ENCODE data around the gene CTPS2. TPM values are rescaled to one million over a fixed set of nuclear protein-coding genes. Genes with fewer than 3 reads are reported as not detected.
"Not testable (repeated sequence)": the region's sequence is repeated elsewhere in the genome, so short reads cannot be mapped to it uniquely, and the experiment has no call there.

Gene CTPS2
- total RNA-seq, 1 experiment from 2014 or later, result 53.8 TPM

DNA sequence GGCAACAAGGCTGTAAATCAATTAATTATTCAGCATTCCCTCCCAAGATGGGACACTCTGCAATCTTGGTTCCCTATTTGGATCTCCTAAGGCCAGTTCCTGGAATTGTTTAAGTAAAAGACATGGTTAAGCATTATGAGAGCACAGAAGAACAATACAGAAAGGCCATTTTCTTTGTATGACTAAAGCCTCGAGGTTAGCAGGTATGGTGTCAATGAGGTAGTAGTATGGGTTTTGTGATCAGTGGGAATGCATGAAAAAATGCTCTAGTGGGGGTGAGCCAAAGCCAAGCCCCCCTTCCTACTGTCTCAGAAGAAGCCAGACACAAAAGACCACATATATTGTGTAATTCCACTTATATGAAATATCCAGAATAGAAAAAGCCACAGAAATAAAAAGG, 124.2 kb downstream of the CTPS2 start:
- DNase-seq, result no peak
- no peaks in the 10 kb centered on the region for H3K27me3 ChIP-seq (ENCODE audit: control insufficient read depth, insufficient read depth, low read length)
- peaks cover 16% of the 10 kb centered on the region for H3K36me3 ChIP-seq (replicated peaks; ENCODE audit: control insufficient read depth, insufficient read depth, low read length)
- H3K4me3 ChIP-seq (ENCODE audit: insufficient read depth, low read depth, low read length), result no peak overlapping the region

- DNase-seq, result no peak
- Histone ChIP-seq H3K4me3 (ENCODE audit: insufficient read depth, low read depth, low read length) (no peak overlapping the region), H3K27me3 (ENCODE audit: control insufficient read depth, insufficient read depth, low read length) (no peaks in the 10 kb centered on the region), H3K36me3 (replicated peaks; ENCODE audit: control insufficient read depth, insufficient read depth, low read length) (peaks cover 20% of the 10 kb centered on the region)
These were observed 124.6 kb downstream of the CTPS2 start for GRCh38 chrX:16587836-16588235.

GRCh38 chrX:16586377-16587112, 125.9 kb downstream of the CTPS2 start:
- DNase-seq, result peak; percentile 48
- H3K27me3 ChIP-seq (ENCODE audit: control insufficient read depth, insufficient read depth, low read length), result no peaks in the 10 kb centered on the region
- peaks cover 27% of the 10 kb centered on the region for H3K36me3 ChIP-seq (replicated peaks; ENCODE audit: control insufficient read depth, insufficient read depth, low read length)
- no peak overlapping the region for H3K4me3 ChIP-seq (ENCODE audit: insufficient read depth, low read depth, low read length)

GRCh38 chrX:16585486-16586376, 126.7 kb downstream of the CTPS2 start:
- Histone ChIP-seq H3K4me3 (ENCODE audit: insufficient read depth, low read depth, low read length) (no peak overlapping the region), H3K36me3 (replicated peaks; ENCODE audit: control insufficient read depth, insufficient read depth, low read length) (peaks cover 30% of the 10 kb centered on the region), H3K27me3 (ENCODE audit: control insufficient read depth, insufficient read depth, low read length) (no peaks in the 10 kb centered on the region)
- DNase-seq, result no peak

DNA sequence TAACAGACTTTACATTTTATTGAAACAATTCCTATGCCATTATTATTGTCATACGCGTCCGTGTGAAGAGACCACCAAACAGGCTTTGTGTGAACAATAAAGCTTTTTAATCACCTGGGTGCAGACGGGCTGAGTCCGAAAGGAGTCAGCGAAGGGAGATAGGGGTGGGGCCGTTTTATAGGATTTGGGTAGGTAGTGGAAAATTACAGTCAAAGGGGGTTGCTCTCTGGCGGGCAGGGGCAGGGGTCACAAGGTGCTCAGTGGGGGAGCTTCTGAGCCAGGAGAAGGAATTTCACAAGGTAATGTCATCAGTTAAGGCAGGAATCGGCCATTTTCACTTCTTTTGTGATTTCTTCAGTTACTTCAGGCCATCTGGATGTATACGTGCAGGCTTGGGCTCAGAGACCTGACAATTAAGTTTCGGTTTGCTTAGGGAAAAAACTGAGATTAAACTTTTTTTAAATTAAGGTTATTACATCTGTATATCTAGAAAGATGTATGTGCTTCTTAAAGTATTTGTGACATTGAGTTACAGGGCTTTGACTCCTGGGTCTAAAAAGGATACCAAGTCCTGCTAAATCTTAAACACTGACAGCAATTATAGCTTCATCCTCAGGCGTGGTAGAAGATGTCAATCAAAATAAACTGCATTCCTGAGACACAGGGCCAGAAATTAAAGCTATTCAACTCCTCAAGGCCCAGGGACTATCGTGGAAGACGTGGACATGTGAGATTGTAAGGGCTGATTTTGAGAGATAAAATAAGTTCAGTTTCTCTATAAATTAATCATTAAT, 132.3 kb downstream of the CTPS2 start:
- Histone ChIP-seq H3K36me3 (replicated peaks; ENCODE audit: control insufficient read depth, insufficient read depth, low read length) (peaks cover 19% of the 10 kb centered on the region), H3K4me3 (ENCODE audit: insufficient read depth, low read depth, low read length) (peak overlapping the region; percentile 16; the same call in 1 of the 2 replicates)
- not testable (repeated sequence) for H3K27me3 ChIP-seq (ENCODE audit: control insufficient read depth, insufficient read depth, low read length); DNase-seq

DNA sequence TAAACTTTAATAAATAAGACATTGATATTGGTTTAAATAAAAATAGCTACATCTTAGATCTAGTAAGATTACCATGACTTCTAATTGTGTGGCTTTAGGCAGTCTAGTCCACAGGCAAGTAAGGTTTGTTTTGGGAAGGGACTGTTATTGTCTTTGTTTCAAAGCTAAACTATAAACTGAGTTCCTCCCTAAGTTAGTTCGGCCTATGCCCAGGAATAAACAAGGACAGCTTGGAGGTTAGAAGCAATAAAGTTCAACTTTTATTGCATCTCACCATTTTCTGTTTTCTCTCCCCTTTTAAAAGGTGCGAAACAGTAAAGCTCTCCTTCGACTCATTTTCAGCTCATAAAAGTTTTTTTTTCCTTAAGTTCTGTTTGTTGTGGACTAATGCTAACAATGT, 133.0 kb downstream of the CTPS2 start:
- H3K27me3 ChIP-seq (ENCODE audit: control insufficient read depth, insufficient read depth, low read length), result no peaks in the 10 kb centered on the region
- peaks cover 19% of the 10 kb centered on the region for H3K36me3 ChIP-seq (replicated peaks; ENCODE audit: control insufficient read depth, insufficient read depth, low read length)
- peak overlapping the region; percentile 54; the same call in 1 of the 2 replicates for H3K4me3 ChIP-seq (ENCODE audit: insufficient read depth, low read depth, low read length)
- no peak for DNase-seq

DNA sequence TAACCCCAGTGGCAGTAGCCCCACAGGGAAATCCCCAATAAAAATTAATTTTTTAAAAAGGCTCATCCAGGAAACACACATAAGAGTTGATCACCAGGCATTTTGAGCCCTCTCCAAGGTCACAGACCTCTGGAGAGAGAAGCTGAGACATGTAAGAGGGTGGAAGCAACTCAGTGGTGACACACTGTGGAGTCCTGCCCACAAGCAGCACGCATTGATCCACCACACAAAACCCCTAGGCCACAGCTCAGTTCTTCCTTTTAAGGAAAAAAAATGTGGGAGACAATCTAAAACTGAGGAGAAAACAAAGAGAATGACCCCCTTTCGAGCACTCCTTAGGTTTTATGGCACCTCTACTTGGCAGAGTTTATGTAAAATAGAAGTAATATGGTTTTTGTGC, 134.3 kb downstream of the CTPS2 start:
- DNase-seq, result no peak
- peaks cover 15% of the 10 kb centered on the region for H3K36me3 ChIP-seq (replicated peaks; ENCODE audit: control insufficient read depth, insufficient read depth, low read length)
- H3K4me3 ChIP-seq (ENCODE audit: insufficient read depth, low read depth, low read length), result peak overlapping the region; percentile 54
- no peaks in the 10 kb centered on the region for H3K27me3 ChIP-seq (ENCODE audit: control insufficient read depth, insufficient read depth, low read length)

DNA sequence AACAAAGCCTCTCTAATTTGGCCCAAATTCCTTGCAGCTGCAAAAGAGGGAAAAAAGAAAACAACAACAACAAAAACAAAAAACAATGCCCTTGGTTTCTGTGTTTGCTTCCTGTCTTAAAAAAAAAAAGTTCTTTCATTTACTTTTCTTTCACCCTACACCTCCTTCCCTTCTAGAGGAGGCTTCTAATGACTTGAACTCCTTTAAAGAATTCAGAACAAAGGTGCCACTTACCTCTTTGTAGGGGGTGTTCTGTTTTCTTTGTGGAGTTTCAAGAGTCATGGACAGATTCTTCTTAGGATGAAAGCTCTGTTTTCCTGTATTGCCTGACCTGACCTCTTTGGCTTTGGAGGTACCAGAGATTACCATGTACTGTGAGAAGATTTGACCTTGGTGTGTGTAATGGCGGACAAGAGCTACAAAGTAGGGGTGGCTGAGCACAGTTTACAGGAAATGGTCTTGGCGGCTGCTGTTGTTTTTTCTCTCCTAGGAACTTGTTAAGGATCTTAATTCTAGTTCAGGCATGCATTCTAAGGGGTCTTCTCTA, 134.9 kb downstream of the CTPS2 start:
- peaks cover 11% of the 10 kb centered on the region for H3K36me3 ChIP-seq (replicated peaks; ENCODE audit: control insufficient read depth, insufficient read depth, low read length)
- no peak for DNase-seq
- no peaks in the 10 kb centered on the region for H3K27me3 ChIP-seq (ENCODE audit: control insufficient read depth, insufficient read depth, low read length)
- H3K4me3 ChIP-seq (ENCODE audit: insufficient read depth, low read depth, low read length), result peak overlapping the region; percentile 54

DNA sequence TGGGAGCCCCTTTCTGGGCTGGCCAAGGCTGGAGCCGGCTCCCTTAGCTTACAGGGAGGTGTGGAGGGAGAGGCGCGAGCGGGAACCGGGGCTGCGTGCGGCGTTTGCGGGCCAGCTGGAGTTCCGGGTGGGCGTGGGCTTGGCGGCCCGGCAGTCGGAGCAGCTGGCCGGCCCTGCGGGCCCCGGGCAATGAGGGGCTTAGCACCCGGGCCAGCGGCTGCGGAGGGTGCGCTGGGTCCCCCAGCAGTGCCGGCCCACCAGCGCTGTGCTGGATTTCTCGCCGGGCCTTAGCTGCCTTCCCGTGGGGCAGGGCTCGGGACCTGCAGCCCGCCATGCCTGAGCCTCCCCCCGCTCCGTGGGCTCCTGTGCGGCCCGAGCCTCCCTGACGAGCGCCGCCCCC, 137.1 kb downstream of the CTPS2 start:
- H3K4me3 ChIP-seq (ENCODE audit: insufficient read depth, low read depth, low read length); H3K27me3 ChIP-seq (ENCODE audit: control insufficient read depth, insufficient read depth, low read length); DNase-seq; H3K36me3 ChIP-seq (replicated peaks; ENCODE audit: control insufficient read depth, insufficient read depth, low read length): not testable (repeated sequence)

DNA sequence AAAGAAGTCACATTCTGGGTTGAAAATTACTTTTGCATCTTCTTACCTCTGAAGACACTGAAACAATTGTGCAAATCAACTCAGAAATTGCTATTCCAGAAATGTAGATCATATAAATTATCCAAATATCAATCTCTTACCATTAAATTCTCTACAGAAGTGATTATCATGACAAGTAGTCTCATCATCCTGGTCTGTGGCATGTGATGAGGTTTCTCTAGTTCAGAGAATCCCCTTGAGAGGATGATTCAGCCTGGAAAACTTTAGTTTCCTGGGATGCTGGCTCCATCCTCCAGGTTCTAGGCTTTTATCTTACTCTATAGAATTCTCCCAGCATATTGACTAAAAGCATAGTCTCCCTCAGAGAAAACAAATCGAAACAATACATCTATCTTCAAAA, 138.7 kb downstream of the CTPS2 start:
- no peak overlapping the region for H3K4me3 ChIP-seq (ENCODE audit: insufficient read depth, low read depth, low read length)
- no peaks in the 10 kb centered on the region for H3K27me3 ChIP-seq (ENCODE audit: control insufficient read depth, insufficient read depth, low read length)
- peaks cover 1% of the 10 kb centered on the region; the same call in 1 of the 2 replicates for H3K36me3 ChIP-seq (replicated peaks; ENCODE audit: control insufficient read depth, insufficient read depth, low read length)
- DNase-seq, result no peak

- Histone ChIP-seq H3K36me3 (replicated peaks; ENCODE audit: control insufficient read depth, insufficient read depth, low read length) (no peaks in the 10 kb centered on the region; the same call in 1 of the 2 replicates), H3K4me3 (ENCODE audit: insufficient read depth, low read depth, low read length) (no peak overlapping the region), H3K27me3 (ENCODE audit: control insufficient read depth, insufficient read depth, low read length) (no peaks in the 10 kb centered on the region)
- DNase-seq, result no peak
These were observed 144.8 kb downstream of the CTPS2 start for GRCh38 chrX:16567681-16568080.

DNA sequence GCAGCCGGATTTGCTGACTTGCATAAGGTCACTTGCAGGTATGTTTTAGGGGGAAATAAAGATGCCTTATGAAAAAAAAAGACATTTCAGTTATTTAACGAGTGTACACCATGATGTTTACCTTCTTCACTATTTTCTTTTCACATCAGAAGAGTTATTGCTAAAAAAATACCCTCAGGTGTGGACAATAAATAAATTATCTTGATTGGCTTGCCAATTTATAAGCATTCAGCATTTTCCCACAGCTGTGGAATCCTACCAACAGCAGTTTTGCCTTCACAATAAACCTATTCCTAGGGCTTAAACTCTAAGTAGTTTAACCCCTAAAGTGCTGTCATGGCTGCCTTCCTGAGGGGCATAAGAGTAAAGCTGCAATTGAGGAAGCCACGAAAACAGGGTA, 145.9 kb downstream of the CTPS2 start:
- Histone ChIP-seq H3K27me3 (ENCODE audit: control insufficient read depth, insufficient read depth, low read length) (no peaks in the 10 kb centered on the region), H3K36me3 (replicated peaks; ENCODE audit: control insufficient read depth, insufficient read depth, low read length) (no peaks in the 10 kb centered on the region; the same call in 1 of the 2 replicates), H3K4me3 (ENCODE audit: insufficient read depth, low read depth, low read length) (no peak overlapping the region)
- no peak for DNase-seq

DNA sequence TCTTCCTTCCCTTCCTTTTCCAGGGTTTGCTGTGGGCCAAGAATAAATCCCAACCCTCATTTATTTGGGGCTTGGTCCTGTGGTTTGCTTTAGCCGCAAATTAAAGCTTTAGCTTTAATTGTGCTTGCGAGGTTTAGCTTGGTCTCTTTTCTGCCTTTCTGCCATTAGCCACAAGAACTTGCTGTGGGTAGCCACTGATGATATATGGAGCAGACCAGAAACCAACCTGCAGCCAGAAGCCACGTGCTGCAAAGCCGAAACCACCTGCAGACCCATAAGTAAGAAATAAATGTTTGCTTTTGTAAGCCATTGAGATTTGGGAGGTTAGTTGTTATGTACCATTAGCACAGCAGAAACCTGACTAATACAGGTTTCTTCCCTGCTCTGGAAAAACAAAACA, 152.3 kb downstream of the CTPS2 start:
- Histone ChIP-seq H3K4me3 (ENCODE audit: insufficient read depth, low read depth, low read length) (no peak overlapping the region), H3K27me3 (ENCODE audit: control insufficient read depth, insufficient read depth, low read length) (no peaks in the 10 kb centered on the region), H3K36me3 (replicated peaks; ENCODE audit: control insufficient read depth, insufficient read depth, low read length) (no peaks in the 10 kb centered on the region; the same call in 1 of the 2 replicates)
- no peak for DNase-seq

GRCh38 chrX:16559206-16559619, 153.3 kb downstream of the CTPS2 start:
- Histone ChIP-seq H3K36me3 (replicated peaks; ENCODE audit: control insufficient read depth, insufficient read depth, low read length) (no peaks in the 10 kb centered on the region), H3K4me3 (ENCODE audit: insufficient read depth, low read depth, low read length) (no peak overlapping the region), H3K27me3 (ENCODE audit: control insufficient read depth, insufficient read depth, low read length) (no peaks in the 10 kb centered on the region)
- no peak for DNase-seq
